ENCODE results near the gene DISC1.
"Not testable (repeated sequence)": the region's sequence is repeated elsewhere in the genome, so short reads cannot be mapped to it uniquely, and the experiment has no call there.

DISC1 gene

DNA sequence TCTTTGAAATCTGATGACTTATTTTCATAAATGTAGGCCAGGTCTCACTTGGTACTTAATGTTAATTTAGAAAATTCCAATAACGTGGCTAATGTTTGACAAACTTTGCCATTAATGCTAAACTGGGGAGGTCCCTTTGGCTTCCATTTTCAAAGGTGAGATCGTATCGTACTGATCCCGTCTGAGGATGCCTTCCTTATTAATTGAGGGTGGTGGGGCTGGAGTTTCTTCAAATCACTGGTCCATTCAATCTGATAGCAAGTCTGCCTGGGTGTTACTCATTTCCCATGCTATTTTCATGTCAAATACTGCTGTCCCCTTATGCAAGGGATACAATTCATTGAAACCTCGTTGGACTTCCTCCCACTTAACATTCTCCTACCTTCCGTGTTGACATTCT is 327.1 kb downstream of the DISC1 start:
- TF ChIP-seq, protein P1, sequence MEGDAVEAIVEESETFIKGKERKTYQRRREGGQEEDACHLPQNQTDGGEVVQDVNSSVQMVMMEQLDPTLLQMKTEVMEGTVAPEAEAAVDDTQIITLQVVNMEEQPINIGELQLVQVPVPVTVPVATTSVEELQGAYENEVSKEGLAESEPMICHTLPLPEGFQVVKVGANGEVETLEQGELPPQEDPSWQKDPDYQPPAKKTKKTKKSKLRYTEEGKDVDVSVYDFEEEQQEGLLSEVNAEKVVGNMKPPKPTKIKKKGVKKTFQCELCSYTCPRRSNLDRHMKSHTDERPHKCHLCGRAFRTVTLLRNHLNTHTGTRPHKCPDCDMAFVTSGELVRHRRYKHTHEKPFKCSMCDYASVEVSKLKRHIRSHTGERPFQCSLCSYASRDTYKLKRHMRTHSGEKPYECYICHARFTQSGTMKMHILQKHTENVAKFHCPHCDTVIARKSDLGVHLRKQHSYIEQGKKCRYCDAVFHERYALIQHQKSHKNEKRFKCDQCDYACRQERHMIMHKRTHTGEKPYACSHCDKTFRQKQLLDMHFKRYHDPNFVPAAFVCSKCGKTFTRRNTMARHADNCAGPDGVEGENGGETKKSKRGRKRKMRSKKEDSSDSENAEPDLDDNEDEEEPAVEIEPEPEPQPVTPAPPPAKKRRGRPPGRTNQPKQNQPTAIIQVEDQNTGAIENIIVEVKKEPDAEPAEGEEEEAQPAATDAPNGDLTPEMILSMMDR (IDR thresholded peaks at IDR 0.05; ENCODE audit: insufficient read depth, missing control alignments): no peak
- DNase-seq (ENCODE audit: insufficient read length, low spot score) (no peak), FAIRE-seq (no peak)

DNA sequence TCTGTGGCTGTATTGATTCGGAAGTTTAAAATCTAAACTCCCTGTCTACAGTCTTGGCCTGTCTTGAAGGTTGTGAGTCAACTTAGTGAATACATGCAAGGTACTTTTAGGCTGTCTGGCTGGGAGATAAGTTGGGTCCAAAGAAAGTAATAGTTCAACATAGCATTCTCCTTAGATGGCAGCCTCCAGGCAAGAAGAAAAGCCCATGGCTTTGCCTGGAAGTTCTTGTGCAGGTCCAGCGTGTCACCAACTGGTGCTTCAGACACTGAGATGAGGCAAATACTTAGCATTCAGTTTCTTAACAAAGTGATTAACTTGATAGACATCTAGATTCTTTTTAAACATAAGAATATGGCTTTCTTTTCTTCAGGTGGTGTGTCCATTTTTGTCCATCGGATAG is 328.2 kb downstream of the DISC1 start:
- TF ChIP-seq, protein P1 (IDR thresholded peaks at IDR 0.05; ENCODE audit: insufficient read depth, missing control alignments): no peak
- peak; percentile 25 for FAIRE-seq
- no peak for DNase-seq (ENCODE audit: insufficient read length, low spot score)

DNA sequence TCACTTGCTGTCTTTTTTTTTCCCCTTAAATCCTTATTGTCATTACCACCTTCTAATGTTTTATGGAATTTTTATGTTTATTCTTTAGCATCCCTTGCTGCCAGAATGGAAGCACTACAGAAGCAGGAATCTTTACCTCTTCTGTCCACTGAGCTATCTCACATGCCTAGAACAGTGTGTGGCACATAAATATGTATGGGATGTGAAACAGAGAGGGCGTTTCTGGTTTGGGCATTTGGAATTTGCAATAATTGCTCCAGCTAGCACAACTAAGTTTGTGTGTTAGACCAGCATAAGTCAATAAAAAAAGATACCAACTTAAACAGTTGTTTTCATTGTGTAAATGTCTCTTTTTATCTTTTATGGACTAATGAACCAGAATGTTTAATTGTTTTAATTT is 330.8 kb downstream of the DISC1 start:
- no peak for DNase-seq (ENCODE audit: insufficient read length, low spot score)
- no peak for FAIRE-seq
- TF ChIP-seq, protein P1 (IDR thresholded peaks at IDR 0.05; ENCODE audit: insufficient read depth, missing control alignments): no peak

DNA sequence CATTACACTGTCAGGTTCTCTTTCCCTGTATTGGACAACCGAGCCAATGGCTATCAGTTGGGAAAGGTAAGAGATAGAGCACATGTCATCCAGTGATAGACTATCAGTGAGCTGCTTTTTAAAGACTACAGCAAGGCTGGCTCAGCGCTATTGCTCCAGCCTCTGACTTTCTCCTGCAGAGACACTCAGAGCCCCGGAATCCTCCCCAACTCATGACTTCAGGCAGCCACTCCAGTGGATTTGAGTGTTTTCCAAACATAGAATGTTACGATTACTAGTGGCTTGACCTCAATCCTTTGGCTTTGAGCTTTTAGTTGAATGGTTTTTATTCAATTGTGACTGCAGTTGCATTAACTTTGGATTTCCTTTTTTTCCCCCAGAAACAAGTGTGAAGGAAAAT is 331.9 kb downstream of the DISC1 start:
- TF ChIP-seq, protein P1 (IDR thresholded peaks at IDR 0.05; ENCODE audit: insufficient read depth, missing control alignments): no peak
- no peak for FAIRE-seq
- no peak for DNase-seq (ENCODE audit: insufficient read length, low spot score)

DNA sequence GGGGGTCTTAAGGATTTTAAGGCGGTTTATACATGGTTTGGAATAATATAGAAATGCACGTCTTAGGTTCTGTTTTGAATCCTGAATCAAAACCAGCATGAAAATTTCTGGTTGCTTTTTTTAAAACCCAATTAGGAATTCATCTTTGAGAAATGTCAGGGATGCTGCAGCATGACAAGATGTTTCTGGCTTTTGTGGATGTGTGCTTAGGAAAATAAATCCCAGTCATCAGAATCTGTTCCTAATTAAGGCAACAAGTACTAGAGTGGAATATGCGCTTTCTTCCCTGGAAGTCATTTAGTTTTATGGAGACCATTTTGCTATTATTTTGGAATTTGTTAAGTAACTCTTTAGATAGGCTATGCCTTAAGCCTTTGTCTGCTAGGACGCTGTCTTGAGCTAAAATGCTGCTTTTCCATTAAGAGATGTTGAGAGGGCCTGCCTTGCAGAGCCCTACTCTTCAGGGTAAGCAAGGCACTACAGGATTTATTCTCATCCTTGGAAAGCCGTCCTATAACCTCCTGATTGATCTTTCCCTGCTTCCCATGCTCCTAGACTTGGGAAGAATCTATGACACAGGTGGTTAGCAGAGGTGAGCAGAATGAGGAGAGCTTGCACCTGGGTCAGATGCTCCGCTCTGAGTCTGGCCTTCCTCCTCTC is 332.8 kb downstream of the DISC1 start:
- TF ChIP-seq, protein P1 (IDR thresholded peaks at IDR 0.05; ENCODE audit: insufficient read depth, missing control alignments): no peak
- no peak for DNase-seq (ENCODE audit: insufficient read length, low spot score)
- FAIRE-seq: no peak

DNA sequence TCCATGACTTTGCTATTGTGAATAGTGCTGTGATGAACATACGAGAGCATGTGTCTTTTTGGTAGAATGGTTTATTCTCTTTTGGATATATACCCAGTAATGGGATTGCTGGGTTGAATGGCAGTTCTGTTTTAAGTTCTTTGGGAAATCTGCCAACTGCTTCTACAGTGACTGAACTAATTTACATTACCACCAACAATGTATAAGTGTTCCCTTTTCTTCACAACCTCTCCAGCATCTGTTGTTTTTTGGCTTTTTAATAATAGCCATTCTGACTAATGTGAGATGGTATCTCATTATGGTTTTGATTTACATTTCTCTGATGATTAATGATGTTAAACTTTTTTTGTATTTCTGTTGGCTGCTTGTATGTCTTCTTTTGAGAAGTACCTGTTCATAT is 335.2 kb downstream of the DISC1 start:
- peak; percentile 41 for FAIRE-seq
- DNase-seq (ENCODE audit: insufficient read length, low spot score): not testable (repeated sequence)

DNA sequence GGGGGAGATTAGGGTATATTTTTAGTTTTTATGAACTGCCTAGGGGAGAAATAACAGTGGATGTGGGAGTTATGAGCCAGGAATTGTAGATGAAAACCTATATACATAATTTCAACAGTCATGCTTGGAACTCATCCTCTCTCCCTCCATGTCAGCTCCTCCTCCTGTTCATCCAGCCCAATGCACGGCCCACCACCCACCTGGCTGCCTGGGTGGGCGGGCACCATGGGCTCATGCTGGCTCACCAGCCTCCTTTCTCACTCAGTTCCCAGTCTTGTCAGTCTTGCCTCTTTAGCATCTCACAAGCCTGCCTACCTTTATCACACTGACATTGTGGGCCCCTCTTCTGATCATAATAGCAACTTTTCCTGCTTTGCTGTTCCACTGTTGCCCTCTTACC is 336.0 kb downstream of the DISC1 start:
- no peak for DNase-seq (ENCODE audit: insufficient read length, low spot score)

More for the DNA sequence above, 336.0 kb downstream of the DISC1 start:
- no peak for FAIRE-seq
- TF ChIP-seq, protein P1 (IDR thresholded peaks at IDR 0.05; ENCODE audit: insufficient read depth, missing control alignments): no peak

All from D721Med (cell line).